ENCODE measurements around the gene MEFV.

The MEFV gene

DNA sequence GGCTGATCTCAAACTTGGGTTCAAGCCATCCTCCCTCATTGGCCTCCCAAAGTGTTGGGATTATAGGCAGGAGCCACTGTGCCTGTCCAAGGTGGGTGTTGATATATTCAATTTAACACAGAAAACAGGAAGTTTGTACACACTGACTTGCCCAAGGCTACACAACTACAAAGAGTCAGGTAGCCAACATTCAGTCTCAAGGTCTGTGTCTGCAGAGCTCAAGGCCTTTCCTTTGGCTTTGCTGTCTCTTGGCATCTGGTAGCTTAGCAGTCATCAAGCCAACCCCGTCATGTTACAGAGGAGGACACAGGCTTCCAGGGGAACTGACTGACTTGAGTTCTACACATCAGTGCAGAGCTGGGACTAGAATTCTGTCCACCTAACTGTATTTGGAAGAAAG lies 11.9 kb upstream of the MEFV start:
- in situ Hi-C loops (cut with HindIII; ENCODE audit: low sequenced_read_pairs): no loop called here

DNA sequence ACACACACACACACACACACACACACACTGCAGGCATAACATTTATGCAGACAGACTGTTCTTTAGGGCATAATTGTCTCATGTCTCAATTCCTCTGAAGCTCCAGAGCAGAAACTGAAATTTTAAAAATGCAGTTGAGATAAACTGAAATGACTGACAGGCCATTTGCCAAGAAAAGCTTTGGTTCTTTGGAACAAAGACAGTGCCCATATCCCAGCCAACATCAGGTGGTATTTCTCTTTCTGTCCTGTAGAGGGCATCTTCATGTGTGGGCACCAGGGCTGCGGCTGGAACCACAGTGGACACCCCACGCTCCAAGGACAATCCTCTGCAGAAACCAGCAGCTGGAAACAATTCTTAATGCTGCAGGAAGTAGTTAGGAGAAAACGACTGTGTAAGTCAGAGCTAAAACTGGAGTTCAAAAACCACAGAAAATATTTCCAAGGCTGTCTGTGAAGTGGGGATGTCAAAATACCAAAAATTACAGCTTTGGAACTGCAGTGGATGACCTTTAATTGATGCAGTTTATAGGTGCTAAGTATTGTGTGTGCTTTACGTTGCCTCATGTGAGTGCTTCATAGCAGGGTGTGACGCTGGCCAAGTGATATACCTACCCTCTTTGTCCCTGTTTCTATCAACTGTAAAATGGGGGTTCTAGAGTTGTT lies 10.6 kb upstream of the MEFV start:
- in situ Hi-C loops (cut with HindIII; ENCODE audit: low sequenced_read_pairs): no loop called here

DNA sequence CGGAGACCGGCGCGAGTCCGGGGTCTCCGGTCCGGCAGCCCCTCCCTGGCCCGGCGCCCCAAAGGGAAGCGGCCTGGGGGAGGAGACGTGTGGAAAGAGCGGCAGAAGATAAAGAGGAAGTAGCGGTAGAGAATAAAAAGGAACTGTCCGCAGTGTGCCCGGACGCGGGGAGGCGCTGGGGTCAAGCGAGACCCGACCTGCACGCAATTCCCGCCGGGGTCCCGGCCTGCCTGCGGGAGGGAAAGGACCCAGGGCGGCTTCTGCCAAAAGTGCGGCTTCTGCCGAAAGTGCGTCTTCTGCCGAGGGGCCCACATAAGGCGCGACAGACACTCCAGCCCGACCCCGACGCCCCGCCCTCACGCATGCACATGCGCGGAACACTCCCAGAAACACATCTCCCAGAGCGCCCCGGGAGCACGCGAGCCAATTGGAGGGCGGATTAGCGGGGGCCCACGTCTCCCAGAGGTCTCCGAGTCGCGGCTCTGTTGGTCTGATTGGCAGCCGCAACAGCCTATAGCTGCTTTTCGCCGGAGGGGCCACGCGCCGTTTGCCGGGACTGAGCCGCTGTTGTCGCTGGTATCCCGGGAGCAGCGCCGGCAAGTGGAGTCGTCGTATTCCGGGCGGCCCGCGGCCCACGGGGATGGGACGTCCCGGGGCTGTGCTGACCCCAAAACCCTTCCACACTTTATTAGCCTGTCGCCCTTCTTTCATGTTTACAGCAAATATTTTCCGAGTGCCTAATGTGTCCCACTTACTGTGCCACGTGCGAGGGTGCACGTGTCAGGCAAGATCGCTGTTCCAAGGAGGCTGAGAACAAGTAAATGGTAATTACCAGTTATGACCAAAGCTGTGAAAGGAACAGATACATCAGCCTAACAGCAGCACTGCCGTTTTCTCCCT lies 8.0 kb upstream of the MEFV start:
- in situ Hi-C loops (cut with HindIII; ENCODE audit: low sequenced_read_pairs): no loop called here

DNA sequence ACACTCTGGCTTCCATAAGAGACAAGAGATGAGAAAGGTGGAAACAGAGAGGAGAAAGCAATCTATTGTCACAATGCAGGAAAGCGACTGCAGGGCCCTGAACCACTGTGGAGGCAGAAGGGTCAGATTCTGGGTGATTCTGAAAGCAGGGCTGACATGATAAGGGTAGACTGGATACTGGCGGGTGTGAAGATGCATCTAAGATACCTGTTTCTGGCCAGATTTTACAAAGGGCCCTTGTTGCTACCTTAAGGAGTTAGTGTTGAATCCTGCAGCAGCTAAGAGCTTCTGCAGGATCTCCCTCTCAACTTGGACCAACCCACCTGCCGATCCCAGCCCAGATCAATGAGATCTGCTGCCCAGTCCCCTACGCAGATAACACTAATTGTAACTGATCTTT lies 6.1 kb upstream of the MEFV start:
- in situ Hi-C loops (cut with HindIII; ENCODE audit: low sequenced_read_pairs): no loop called here

DNA sequence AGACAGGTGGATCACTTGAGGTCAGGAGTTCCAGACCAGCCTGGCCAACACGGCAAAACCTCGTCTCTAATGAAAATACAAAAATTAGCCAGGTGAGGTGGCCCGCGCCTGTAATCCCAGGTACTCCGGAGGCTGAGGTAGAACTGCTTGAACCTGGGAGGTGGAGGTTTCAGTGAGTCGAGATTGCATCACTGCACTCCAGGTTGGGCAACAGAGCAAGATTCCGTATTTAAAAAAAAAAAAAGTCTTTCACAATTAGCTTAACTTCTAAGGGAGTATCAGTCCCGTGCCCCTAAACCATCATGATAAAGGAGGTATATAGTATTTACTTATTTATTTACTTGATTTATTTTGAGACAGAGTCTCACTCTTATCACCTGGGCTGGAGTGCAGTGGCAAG lies 3.4 kb upstream of the MEFV start:
- in situ Hi-C loops (cut with HindIII; ENCODE audit: low sequenced_read_pairs): no loop called here

DNA sequence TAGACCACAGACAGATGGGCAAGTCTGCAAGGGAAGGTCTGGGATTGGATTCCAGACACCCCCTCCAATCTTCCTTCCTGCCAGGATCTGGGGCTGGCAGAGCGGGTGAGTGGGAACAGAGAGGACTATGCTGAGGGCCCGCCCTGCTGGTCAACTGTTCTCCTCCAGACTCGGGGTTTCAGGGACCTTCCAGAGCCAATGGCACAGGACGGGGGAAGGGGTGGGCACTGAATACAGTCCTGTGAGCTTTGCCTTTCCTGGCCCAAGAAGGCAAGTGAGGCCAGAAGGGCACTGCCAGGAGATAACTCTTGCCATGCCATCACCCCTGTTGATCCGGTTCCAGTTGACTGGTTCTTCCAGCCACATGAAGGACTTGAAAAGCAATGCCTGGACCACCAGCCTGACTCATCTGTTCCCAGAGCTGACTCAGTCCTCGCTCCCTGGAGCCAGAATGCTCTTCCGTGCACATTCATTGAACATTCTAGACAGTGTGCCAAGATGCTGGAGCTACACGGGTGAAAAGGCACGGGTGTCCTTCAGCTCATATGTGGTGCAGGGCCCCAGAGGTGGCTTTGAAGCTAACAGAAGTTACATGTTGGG lies 533 bp upstream of the MEFV start:
- in situ Hi-C loops (cut with HindIII; ENCODE audit: low sequenced_read_pairs): no loop called here

DNA sequence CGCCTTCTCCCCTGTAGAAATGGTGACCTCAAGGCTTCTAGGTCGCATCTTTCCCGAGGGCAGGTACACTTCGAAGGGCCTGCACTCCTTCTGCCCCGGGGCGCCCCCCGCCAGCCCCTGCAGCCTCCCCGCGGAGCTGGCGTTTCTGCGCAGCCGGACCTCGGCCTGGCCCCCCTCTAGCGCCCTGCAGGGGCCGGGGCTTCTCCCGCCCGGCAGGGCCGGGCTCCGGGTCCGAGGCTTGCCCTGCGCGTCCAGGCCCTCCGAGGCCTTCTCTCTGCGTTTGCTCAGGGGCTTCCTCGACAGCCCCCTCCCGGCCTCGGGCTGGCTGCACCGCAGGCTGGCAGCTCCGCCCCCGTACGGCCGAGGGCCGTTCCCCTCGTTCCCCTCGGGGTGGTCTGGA lies 2.1 kb downstream of the MEFV start:
- in situ Hi-C loops (cut with HindIII; ENCODE audit: low sequenced_read_pairs): no loop called here

DNA sequence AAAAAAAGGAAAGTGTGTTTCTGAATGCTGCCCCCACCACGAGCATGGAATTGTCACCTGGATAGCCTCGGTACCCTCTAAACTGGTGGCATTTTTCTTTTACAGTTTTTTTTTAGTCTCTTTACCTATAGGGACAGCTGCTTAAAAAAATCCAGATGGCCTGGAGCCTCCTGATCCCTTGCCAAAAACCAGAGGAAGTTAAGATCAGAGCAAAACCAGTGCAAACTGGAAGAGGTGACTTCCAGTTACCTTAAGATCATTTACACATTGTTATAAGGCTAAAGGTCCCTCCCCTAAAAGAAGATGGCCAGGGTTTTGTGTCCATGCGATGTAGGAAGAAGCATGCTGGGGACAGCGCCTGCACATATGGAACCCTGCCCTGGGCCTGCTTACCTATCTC lies 3.5 kb downstream of the MEFV start:
- in situ Hi-C loops (cut with HindIII; ENCODE audit: low sequenced_read_pairs): no loop called here

DNA sequence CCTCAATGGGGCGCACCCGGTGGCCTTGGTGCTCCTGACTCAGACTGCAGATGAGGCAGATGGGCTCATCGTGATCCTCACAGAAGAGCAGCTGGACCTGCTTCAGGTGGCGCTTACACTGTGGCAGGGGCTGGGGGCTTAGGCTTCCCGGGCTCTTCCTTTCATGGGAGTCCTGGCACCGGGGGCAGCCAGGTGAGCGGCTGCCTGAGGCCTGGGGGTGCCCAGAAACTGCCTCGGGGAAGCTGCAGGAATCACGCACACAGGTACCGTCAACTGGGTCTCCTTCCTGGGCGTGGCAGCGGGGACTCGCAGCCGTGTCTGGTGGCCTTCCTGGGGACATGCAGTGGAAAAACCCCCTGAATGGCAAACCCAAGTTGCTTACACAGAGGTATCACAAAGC lies 7.0 kb downstream of the MEFV start:
- in situ Hi-C loops (cut with HindIII; ENCODE audit: low sequenced_read_pairs): no loop called here

DNA sequence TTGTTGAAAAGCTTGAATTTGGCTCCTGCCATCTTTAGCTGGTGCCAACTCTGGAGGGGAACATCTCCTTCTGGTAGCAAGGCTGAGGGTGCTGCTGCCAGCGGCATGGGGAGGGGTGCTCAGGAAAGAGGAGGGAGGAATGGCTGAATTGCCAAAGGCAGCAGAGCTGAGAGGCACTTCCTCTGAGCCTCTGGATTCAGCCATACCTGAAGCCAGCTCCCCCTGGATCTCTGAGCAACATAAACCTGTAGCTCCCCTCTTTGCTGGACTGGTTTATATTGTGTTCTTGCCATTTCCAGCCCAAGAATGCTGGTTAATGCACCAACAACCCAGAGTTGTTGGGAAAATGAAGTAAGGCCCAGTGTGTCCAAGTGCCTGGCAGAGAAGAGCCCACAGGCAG lies 7.4 kb downstream of the MEFV start:
- in situ Hi-C loops (cut with HindIII; ENCODE audit: low sequenced_read_pairs): no loop called here

DNA sequence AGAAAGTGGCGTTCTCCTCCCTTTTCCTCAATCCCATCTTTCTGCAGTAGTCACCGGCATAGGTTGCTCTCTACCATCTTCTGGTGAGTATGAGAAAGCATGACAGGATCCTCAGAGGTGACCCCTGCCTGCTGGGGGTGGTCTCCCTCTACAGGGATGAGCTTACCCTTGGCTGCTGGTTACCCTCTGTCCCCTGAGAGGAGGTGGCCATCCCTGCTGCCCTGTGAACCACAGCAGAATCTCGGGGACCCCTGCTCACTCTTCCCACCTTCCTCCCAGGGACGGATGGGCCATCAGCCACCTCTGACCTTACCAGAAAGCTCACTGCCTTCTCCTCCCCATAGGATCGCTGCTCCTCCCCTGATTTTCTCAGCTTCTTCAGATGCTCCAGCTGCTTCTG lies 7.8 kb downstream of the MEFV start:
- in situ Hi-C loops (cut with HindIII; ENCODE audit: low sequenced_read_pairs): no loop called here

DNA sequence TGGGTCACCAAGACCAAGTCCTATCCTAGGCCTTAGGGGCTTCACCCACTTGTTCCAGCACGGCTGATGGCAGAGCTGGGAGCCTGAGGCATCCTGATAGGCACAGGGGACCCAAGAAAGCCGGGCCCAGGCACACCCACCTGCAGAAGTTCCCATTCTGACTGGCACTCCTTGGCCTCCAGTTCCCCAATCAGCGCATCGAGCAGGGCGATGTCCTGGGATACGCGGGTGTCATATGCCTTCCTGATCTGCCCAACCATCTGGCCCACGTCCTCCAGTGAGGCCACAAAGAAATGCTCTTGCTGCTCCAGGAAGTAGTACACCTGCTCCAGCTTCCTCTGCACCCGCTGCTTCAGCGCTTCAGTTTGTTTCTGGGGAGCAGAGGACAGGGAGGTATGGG lies 9.6 kb downstream of the MEFV start:
- in situ Hi-C loops (cut with HindIII; ENCODE audit: low sequenced_read_pairs): no loop called here

DNA sequence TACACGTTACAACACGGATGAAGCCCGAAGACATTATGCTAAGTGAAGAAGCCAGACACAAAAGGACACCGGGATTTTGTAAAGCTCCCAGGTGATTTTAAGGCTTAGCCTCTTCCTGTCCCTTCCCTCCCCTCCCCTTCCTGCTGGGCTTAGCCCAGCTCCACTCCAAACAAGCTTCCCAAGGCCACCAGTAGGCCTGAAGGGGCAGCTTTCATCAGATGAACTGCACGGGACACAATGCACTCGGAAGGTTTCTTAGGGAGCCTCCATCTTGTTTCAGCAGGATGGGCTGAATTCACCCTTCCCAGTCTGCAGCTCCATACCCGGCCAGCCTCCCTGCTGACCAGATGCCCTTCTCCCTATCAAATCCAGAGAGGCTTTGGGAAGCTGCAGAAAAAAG lies 10.4 kb downstream of the MEFV start:
- in situ Hi-C loops (cut with HindIII; ENCODE audit: low sequenced_read_pairs): no loop called here

DNA sequence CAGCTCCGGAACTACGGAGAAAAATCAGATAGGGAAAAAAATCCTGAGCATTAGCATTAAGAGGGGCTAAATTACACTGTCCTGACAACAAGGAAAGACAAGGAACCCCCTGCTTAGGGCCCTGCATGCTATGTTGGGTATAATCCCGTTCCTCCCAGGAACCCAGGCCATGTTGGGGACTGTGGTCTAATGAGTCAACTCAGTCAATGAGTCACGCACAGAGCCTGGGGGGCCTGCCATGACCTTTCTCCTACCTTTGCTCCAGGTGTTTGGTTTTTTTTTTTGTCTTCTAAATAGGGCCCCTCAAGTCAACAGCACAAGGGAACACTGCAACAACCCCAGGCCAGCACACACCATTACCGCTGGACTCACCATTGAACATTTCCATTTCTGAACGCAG lies 12.6 kb downstream of the MEFV start:
- in situ Hi-C loops (cut with HindIII; ENCODE audit: low sequenced_read_pairs): no loop called here

DNA sequence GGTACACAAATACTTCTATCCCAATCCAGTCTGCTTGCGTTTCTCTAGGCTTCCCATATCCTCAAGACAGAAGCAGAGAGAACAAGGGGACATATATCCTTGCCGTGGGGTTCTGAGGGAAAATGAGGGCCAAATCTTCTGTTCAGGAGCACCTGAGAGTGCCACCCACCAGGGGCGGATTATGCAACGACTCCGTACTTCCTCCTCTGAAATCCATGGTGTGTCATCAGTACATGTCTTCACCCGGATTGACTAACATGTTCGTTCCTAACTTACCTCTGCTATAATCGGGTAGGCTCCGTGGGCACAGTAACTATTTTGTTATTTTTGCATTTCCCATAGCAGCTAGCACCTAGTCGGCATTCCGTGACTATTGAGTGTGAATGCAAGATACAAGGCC lies 13.7 kb downstream of the MEFV start:
- in situ Hi-C loops (cut with HindIII; ENCODE audit: low sequenced_read_pairs): no loop called here

DNA sequence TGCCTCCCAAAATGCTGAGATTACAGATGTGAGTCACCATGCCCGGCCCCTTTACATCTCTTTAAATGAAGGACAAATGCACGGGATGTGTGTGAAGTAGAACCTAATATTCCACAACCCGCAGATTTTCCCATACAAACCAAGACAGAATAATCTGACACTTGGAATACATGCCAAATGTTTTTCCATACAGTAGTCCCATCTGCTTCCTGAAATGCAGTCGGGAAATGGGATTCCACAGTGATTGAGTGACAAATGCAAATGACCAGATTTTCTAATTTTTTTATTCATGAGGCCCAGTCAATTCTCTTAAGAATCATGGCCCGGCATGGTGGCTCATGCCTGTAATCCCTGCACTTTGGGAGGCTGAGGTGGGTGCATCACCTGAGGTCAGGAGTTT lies 14.7 kb downstream of the MEFV start:
- in situ Hi-C loops (cut with HindIII; ENCODE audit: low sequenced_read_pairs): no loop called here

DNA sequence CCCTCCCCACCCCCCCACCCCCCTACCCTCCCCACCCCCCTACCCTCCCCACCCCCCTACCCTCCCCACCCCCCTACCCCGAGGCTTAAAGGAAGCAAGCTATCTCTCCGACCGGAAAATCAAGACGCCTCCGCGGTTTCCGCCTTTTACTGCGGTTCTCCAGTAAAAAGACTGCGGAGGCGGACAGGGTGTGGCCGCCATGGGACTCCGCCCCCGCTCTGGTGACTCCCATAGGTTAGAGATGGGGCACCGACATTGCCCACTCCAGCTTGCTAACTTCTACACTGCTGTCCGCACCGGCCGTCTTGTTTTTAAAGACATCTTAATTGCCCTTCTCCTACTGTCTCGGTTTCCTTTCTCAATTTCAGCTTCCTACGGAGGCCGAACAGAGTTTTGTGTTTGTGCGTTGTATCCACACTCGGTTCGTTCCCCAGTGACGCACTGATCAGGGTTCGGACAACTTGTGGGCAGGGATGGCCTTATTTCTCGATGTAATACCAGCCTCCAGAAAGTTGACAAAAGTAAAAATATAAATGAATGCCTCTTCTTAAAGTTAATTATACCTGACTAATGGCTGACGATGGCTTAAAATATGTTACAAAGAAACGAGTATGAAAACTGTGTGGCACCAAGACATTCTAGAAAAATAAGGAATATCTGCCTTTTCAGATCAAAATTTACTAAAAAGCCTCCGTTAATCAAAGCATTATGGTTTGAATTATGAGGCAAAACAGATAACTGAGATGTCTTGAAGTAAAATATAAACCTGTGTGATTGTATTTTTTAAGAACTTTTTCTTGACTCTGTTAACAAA lies 20.4 kb downstream of the MEFV start:
- in situ Hi-C loops (cut with HindIII; ENCODE audit: low sequenced_read_pairs): no loop called here

DNA sequence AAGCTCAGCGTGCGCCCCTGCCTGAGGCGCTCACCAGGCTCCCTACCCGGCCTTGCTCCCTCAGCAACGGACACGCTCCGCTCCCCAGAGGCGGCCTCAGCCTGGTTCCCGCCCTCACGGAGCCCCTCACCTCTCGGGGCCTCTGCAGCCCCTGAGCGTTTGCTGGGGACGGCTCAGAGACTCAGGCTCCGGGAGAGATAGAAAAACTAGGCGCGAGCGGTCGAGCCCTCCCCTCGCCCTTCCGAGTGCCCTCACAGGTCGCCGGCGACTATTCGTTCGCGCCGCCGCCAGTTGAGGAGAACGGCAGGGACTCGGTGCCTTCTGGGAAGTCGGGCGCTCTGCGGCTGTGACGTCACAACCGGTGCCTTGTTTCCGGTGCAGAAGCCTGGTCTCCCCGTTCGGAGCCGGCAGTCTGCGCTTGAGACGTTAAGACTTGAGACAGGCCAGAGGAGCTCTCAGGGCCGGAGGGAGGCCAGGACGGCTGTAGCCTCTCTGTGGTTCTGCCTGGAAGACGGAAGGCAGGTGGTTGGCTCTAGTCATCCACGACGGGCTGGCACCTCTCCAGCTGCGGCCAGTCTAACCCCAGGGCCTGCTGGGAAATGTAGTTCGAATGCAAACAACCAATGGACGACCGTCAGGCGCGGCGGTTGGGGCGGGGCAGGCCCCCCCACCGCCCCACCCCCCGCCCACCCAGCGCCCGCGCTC lies 21.4 kb downstream of the MEFV start, which contains the start of gene ZNF200:
ZNF200 (minus strand) TSS at position 302 of the 705 bp plus-strand sequence. CDS start 1,403 bp downstream, outside the sequence.
- in situ Hi-C loops (cut with HindIII; ENCODE audit: low sequenced_read_pairs): no loop called here

DNA sequence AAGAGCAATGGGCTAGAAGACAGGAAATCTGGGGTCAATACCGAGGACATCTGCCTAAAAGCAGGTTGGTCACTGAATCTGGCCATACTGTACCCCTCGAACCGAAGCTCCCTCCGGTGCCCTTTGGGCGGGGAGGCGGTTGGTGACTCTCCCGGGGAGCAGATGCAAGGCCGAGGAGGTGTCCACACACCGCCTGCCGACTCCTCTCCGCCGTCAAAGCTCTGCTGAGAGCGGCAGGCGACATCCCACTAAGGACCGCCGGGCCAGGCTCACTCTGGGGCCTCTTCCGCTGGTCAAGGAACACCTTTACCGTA lies 21.9 kb downstream of the MEFV start:
- in situ Hi-C loops (cut with HindIII; ENCODE audit: low sequenced_read_pairs): no loop called here

DNA sequence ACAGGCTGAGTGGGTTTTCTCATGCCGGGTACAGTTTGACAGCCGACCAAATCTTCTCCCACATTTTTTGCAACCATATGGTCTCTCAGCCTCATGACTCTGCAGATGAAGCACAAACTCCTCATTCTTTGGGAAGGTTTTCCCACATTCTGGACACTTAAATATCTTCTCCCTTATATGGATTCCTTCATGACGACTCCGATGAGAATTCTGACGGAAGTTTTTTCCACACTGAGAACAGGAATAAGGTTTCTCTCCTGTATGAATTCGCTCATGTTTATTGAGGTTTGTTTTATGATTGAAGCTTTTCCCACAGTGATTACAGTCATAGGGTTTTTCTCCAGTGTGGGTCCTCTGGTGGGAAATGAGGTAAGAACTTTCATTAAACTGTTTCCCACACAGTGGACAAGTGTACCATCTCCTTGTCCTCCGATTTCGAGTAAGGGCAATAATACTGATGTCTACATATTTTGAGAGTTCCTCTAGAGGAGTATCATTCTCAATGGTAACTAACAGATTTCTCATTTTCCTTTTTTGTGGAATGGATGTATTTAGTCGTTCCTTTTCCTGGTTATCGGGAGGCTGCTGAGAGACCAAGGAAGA lies 32.4 kb downstream of the MEFV start:
- in situ Hi-C loops (cut with HindIII; ENCODE audit: low sequenced_read_pairs): no loop called here
